Omental fat pad (tissue), 4 donors: ENCODE data around the gene PCYOX1L. TPM values are rescaled to one million over a fixed set of nuclear protein-coding genes. Genes with fewer than 3 reads are reported as not detected.

Experiments used
- ATAC-seq: fragments of 150-250 bp; one replicate; pipeline ENCODE4 v1.9.1; 2016; ENCODE audit warnings: mild to moderate bottlenecking, moderate library complexity; ENCODE audit not compliant: low FRiP score
- DNase-seq: peaks from one replicate; pipeline ENCODE4 v3.0.0-alpha.2; 2019; ENCODE audit warnings: low spot score
- CTCF ChIP-seq, 3 donors: fragments of 450-650 bp; IDR thresholded peaks; one replicate each; pipeline ENCODE4 v1.5.1; 2016 to 2017; ENCODE audit warnings: antibody characterized with exemption in 3 of 3, mild to moderate bottlenecking in 3 of 3, moderate library complexity in 2 of 3
- total RNA-seq, 4 donors: library from RNA; depleted of rRNA; stranded (reverse); fragments of >200 nt; gene quantifications; one replicate each; pipeline ENCODE4 v1.1.0, GENCODE V29; 2016

The PCYOX1L gene
- total RNA-seq, 4 donors from 2014 or later = 2.3 to 3.9 (median 2.5) TPM

DNA sequence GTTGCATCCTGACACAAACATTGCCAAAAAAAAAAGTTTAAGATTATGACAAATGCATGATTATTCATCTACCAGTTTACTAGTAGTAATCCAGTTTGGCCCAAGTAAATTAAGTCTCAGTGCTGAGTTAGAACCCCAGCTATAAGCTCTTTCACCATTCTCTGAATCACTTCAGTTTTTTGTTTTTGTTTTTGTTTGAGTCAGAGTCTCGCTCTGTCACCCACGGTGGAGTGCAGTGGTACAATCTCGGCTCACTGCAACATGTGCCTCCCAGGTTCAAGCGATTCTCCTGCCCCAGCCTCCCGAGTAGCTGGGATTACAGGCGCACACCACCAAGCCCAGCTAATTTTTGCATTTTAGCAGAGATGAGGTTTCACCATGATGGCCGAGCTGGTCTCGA, 1.5 kb upstream of the PCYOX1L start:
- DNase-seq (no peak), ATAC-seq (no peak)

DNA sequence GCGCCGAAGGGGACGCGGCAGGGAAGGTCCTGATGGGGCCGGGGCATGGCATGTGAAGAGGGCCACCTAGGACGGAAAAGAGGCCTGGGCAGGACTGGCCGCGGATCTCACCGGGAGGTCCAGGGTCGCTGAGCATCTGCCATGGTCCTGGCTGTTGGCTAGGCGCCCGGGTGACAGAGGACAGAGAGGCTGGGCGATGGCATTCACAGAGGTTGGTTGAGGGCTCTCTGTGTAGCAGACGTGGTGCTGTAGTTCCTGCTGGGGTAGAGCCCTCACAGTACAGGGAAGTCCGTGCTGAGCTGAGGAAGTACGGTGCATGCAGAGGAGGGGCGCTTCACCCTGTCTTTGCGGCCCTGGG, 427 bp downstream of the PCYOX1L start:
- no peak for ATAC-seq
- DNase-seq = no peak
- no peak for TF ChIP-seq CTCF (IDR thresholded peaks at IDR 0.05)

More for the DNA sequence above, 1.5 kb upstream of the PCYOX1L start:
- no peak for TF ChIP-seq CTCF (IDR thresholded peaks at IDR 0.05)

DNA sequence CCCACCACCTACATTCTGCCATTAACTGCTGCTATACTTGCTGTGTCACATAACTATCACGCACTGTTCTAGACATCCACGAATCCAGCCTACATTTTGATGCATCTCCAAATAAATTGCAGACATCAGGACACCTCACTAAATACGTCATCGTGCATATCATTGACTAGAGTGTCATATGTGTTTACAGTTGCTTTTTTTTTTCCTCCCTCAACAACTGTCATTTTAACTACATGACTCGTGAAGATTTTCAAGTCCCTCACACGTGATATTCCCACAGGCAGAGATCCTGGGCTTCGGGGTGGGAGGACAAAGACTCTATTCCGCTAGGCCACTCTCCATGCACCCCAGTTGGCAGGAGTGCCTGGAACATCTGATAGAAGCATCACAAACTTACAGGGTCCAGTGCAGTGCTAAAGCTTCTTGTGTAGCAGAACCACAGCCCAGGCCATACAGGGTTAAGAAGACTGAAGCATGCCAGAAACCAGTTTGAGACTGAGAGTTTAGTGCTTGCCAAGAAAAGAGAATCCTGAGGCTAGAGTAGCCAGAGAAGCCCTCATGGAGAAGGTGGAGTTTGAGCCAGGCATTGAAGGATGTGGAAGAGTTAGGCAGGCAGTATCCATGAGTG, 1.1 kb downstream of the PCYOX1L start:
- no peak for DNase-seq
- TF ChIP-seq CTCF (IDR thresholded peaks at IDR 0.05) = no peak

DNA sequence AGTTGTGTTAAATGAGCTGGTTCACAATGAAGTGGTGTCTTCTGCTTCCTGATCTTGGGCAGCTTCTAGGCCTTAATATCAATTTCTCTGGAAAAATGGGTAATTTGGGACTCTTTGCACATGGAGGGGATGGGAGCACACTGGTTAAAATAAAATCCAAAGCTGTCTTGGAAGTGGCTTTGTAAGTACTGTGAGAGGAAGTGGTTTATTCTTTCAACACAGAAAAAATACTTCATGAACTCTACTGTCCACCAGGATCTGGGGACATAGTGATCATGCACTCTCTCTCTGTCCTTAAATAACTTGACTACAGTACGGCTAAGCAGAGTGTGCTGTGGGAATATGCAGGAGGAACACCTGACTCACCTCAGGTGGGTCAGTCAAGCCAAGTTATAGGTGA, 2.4 kb downstream of the PCYOX1L start:
- no peak for ATAC-seq
- TF ChIP-seq CTCF (IDR thresholded peaks at IDR 0.05) = no peak
- no peak for DNase-seq

More for the DNA sequence above, 1.1 kb downstream of the PCYOX1L start:
- ATAC-seq = no peak

GRCh38 chr5:149362541-149362940, 4.7 kb downstream of the PCYOX1L start:
- DNase-seq = no peak
- no peak for ATAC-seq
- TF ChIP-seq CTCF (IDR thresholded peaks at IDR 0.05) = no peak

DNA sequence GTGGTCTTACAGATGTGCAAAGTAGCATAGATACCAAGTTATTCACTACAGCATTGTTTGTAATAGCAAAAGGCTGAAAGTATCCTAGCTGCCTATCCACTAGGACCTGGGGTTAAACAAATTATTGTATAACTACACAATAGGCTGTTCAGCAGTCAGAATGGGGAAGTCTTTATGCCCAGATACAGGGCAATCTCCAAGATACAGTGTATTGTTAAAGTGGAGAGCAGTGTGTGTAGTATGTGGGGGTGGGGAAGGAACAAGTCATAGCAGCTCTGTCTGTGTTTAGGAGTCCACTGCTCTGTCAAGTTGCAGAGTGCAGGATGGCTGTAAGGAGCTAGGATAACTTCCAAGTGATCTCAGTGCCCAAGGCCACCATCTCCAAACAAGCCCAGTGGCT, 5.5 kb downstream of the PCYOX1L start:
- DNase-seq (no peak), ATAC-seq (no peak)
- TF ChIP-seq CTCF (IDR thresholded peaks at IDR 0.05) = no peak

GRCh38 chr5:149363936-149364335, 6.1 kb downstream of the PCYOX1L start:
- no peak for DNase-seq

More at GRCh38 chr5:149363936-149364335, 6.1 kb downstream of the PCYOX1L start:
- no peak for TF ChIP-seq CTCF (IDR thresholded peaks at IDR 0.05)
- ATAC-seq = no peak
